Endothelial cell (in vitro differentiated cells): ENCODE results near the gene ACAD10. TPM values are rescaled to one million over a fixed set of nuclear protein-coding genes. Genes with fewer than 3 reads are reported as not detected.

Source experiments
- DNase-seq: peaks from one replicate; pipeline ENCODE4 v3.0.0; 2021; ENCODE audit warnings: low spot score
- H3K27ac Mint-ChIP-seq: one replicate; pipeline ENCODE4 v1.8.0; 2021; ENCODE audit warnings: mixed read lengths, inconsistent platforms; ENCODE audit not compliant: unreplicated experiment
- H3K27me3 Mint-ChIP-seq: one replicate; pipeline ENCODE4 v1.8.0; 2021; ENCODE audit warnings: mild to moderate bottlenecking, moderate library complexity, mixed read lengths, inconsistent platforms; ENCODE audit not compliant: unreplicated experiment
- H3K36me3 Mint-ChIP-seq: one replicate; pipeline ENCODE4 v1.8.0; 2021; ENCODE audit warnings: mild to moderate bottlenecking, low read depth, mixed read lengths, inconsistent platforms; ENCODE audit not compliant: unreplicated experiment
- H3K4me1 Mint-ChIP-seq: one replicate; pipeline ENCODE4 v1.8.0; 2021; ENCODE audit warnings: mild to moderate bottlenecking, mixed read lengths, inconsistent platforms; ENCODE audit not compliant: unreplicated experiment
- H3K4me3 Mint-ChIP-seq: one replicate; pipeline ENCODE4 v1.8.0; 2021; ENCODE audit warnings: mild to moderate bottlenecking, mixed read lengths, inconsistent platforms; ENCODE audit not compliant: unreplicated experiment
- H3K9me3 Mint-ChIP-seq: one replicate; pipeline ENCODE4 v1.8.0; 2021; ENCODE audit warnings: mixed read lengths, inconsistent platforms; ENCODE audit not compliant: unreplicated experiment
- CTCF ChIP-seq: fragments of 200-600 bp; sonication (generic); IDR thresholded peaks from one replicate; pipeline ENCODE4 v1.5.0; 2021; ENCODE audit warnings: antibody characterized with exemption; ENCODE audit not compliant: unreplicated experiment
- total RNA-seq: library from RNA; stranded (reverse); fragmentation: NEBNext Ultra II Directional; extraction: Animal tissue kit (Norgen Biotek cat#: 25700); gene quantifications from one replicate; pipeline ENCODE4 v1.2.1, GENCODE V29; 2021; ENCODE audit not compliant: unreplicated experiment

Gene ACAD10
- total RNA-seq, 1 donor from 2014 or later = 26.8 TPM

- H3K27me3 Mint-ChIP-seq = peaks cover 1% of the 10 kb centered on the region
- no peak overlapping the region for H3K27ac Mint-ChIP-seq
- no peak for DNase-seq
- no peaks in the 10 kb centered on the region for H3K9me3 Mint-ChIP-seq
- no peak for TF ChIP-seq CTCF
- H3K36me3 Mint-ChIP-seq = peaks cover 23% of the 10 kb centered on the region
- H3K4me1 Mint-ChIP-seq = peaks cover 12% of the 10 kb centered on the region
- H3K4me3 Mint-ChIP-seq = no peak overlapping the region
These were observed 94.3 kb downstream of the ACAD10 start for GRCh38 chr12:111780166-111780565.

GRCh38 chr12:111780615-111781014, 94.8 kb downstream of the ACAD10 start:
- Mint-ChIP-seq H3K27me3 (peaks cover 1% of the 10 kb centered on the region), H3K9me3 (no peaks in the 10 kb centered on the region), H3K36me3 (peaks cover 22% of the 10 kb centered on the region), H3K27ac (no peak overlapping the region), H3K4me3 (no peak overlapping the region), H3K4me1 (peaks cover 8% of the 10 kb centered on the region)
- no peak for DNase-seq
- TF ChIP-seq CTCF = no peak

GRCh38 chr12:111781085-111781658, 95.3 kb downstream of the ACAD10 start:
- peaks cover 1% of the 10 kb centered on the region for H3K27me3 Mint-ChIP-seq

GRCh38 chr12:111783046-111783445, 97.2 kb downstream of the ACAD10 start:
- H3K27ac Mint-ChIP-seq = no peak overlapping the region
- peaks cover 25% of the 10 kb centered on the region for H3K36me3 Mint-ChIP-seq
- TF ChIP-seq CTCF = no peak
- DNase-seq = no peak
- H3K4me3 Mint-ChIP-seq = no peak overlapping the region
- no peaks in the 10 kb centered on the region for H3K4me1 Mint-ChIP-seq
- no peaks in the 10 kb centered on the region for H3K9me3 Mint-ChIP-seq
- H3K27me3 Mint-ChIP-seq = peaks cover 3% of the 10 kb centered on the region

More at GRCh38 chr12:111781085-111781658, 95.3 kb downstream of the ACAD10 start:
- TF ChIP-seq CTCF = no peak
- H3K4me3 Mint-ChIP-seq = no peak overlapping the region
- no peak overlapping the region for H3K27ac Mint-ChIP-seq
- H3K36me3 Mint-ChIP-seq = peaks cover 25% of the 10 kb centered on the region
- peaks cover 2% of the 10 kb centered on the region for H3K4me1 Mint-ChIP-seq
- DNase-seq = no peak
- no peaks in the 10 kb centered on the region for H3K9me3 Mint-ChIP-seq

- peaks cover 30% of the 10 kb centered on the region for H3K36me3 Mint-ChIP-seq
- no peaks in the 10 kb centered on the region for H3K4me1 Mint-ChIP-seq
- no peaks in the 10 kb centered on the region for H3K9me3 Mint-ChIP-seq
- DNase-seq = no peak
- H3K27ac Mint-ChIP-seq = no peak overlapping the region
- H3K4me3 Mint-ChIP-seq = no peak overlapping the region
- TF ChIP-seq CTCF = no peak
- peaks cover 3% of the 10 kb centered on the region for H3K27me3 Mint-ChIP-seq
These were observed 99.1 kb downstream of the ACAD10 start for GRCh38 chr12:111784953-111785352.
